HG03575 (cell line): ENCODE data around the gene NCAPD3.

Experiments
- ATAC-seq: cut with Tn5 transposase; IDR thresholded peaks from one replicate; pipeline ENCODE4 v1.9.1; 2021; ENCODE audit not compliant: unreplicated experiment, insufficient number of reproducible peaks, low FRiP score; ENCODE audit errors: extremely low read depth

NCAPD3 gene

DNA sequence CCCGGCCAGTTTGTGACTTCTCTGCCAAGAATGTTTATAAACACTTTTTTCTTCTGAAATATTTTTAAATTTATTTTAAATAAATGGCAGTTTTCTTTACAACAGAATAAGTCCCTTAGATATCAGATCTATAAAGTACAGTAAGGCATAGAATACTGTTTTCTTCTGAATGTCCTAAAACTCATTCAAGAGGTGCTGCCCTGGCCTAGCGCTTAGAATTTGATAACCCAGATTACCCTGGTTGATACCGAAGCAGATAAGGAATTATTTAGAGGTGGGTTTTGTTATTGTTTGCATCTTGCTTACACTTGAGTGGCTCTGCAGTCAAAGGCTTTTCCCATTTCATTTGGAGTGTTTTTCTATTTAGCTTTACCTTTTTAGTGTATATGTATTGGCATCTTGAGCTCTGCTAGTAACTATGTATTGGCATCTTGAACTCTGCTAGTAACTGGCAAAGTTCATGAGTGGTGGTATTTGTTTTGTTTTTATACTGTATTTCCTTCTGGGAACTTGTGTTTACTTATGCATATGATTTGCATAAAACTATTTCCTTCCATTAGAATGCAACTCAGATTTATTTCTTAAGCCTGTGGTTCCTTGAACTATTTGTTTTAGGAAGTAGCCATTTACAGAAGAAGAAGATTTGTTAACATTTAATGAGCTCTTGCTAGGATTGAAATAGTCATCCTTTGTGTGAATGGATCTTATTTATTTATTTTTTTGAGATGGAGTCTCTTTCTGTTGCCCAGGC, 30.8 kb upstream of the NCAPD3 start:
- no peak for ATAC-seq

DNA sequence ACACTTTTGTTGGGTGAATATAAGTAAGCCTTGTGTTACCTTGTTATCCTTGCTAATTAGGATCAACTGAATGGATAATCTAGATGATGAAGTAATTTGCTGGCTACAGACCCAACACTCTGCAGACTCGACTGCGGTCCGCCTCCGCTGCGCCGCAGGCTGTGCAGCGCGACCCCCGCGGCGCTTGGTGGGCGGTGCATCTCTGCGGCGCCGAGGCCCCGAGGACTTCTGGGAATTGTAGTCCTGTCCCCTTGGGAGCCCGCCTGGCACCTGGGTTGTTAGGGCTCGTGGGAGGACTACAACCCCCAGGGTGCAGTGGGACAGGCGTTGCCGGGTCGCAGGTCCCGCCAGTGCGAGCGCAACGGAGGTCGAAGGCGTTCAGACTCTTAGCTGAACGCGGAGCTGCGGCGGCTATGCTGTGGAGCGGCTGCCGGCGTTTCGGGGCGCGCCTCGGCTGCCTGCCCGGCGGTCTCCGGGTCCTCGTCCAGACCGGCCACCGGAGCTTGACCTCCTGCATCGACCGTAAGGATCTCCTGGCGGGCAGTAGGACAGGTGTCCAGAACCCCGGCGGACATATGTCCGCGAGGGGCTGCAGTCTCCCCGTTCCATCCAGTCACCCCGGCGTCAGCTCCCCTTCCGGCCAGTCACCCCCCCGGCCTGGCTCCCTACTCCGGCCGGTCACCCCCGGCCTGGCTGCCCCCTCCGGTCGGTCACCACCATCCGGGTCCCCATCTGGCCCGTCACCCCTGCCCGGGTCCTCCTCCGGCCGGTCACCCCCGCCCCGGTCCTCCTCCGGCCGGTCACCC, 29.6 kb upstream of the NCAPD3 start, which contains the start of the genes ACAD8 and THYN1:
Gene ACAD8, plus strand, starts transcription at position 381 of the 806 bp plus-strand sequence. Its CDS starts 33 bp downstream, at position 414.
Gene THYN1, minus strand, starts transcription at position 165 of the 806 bp plus-strand sequence. CDS start 470 bp downstream, outside the sequence.
- peak; percentile 97 for ATAC-seq

DNA sequence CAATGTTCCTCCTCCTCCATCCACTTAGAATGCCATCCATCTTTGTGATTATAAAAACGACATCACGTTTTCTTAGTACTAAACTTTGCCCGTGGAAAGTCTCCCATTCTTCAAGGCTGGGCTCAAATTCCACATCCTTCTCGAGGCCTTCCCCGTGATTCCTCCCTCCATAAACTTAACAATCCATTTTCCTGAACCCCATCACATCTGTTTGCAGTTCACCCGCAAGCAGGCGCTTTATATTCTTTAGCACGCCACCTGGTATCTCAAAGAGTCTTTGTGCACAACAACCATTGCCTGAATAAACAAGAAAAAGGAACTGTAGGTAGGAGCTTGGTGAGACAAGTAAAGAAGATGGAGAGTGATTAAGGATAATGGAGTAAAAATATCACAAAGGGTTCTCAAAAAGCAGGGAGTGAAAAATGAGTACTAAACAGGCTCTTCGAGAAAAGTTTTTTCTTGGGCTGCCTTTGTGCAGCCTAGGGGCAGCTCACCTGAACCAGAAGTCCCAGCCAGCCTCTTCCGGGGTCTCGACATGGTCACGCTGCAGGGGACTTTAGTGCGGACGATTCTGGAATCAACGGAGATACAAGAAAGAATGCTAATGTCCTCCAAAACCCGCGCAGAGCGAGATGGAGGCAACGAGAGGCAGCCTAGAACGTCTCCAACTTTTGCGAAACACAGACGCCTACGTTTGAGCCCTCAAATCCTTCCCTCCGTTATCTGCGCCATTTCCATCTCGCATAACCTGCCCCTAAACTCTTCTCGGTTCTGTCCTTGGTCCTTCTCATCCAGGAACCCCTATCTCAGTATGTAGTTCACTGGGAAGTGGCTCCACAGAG, 28.8 kb upstream of the NCAPD3 start:
- peak; percentile 20 for ATAC-seq

DNA sequence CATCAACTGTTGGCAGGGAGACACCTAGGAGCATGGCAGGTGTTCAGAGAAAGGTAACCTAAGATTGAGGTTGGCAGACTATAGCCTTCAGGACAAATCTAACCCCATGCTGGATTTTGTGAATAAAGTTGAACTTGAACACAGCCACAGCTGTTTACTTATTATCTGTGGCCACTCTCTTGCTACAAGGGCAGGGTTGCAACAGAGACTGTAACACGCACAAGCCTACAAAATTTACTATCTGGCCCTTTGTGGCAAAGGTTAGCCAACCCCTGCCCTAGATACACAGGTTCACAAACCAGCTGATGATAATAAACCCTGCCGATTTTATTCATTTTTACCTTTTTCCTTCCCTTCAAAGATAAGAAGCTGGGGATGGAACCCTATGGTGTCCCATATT, 26.9 kb upstream of the NCAPD3 start:
- no peak for ATAC-seq

DNA sequence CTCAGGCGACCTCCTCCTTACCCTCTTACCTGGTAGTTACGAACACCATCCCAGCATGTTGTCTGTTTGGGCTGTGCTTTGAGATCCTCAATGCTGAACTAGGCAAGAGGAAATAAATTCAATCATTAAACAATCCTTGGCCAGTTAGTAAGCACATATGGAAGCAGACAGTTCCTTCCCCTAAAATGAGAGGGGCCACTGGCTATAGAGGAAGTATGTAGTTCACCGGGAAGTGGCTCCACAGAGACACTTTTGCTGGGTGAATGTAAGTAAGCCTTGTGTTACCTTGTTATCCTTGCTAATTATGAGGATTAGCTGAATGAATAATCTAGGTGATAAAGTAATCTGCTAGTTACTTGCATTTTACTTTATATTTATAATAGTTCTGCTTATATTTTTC, 26.5 kb upstream of the NCAPD3 start:
- ATAC-seq: no peak

DNA sequence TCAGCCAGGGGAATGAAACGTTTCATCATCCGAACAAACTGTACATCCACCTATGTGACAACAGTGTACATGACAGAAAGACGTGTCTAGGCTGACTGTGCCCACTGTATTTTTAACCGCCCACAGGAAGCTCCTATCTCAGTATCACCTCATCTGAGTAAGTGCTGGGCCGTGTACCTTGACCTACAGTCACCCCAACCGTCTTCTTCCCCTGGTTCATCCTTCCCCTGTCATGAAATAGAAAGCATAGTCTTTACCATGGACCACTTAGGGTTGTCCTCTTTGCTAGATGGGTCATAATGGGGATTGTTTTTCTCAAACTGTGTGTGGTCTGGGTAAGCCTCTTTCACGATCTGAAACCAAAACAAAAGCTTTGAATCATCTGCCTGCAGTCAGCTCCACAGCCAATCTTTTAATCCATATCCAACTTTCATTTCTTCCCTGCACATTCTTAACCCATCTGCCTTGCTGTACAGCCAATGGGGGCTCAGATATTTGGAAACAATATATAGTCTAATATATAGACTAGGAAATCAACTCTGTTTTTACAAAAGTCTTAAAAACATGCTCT, 25.2 kb upstream of the NCAPD3 start:
- no peak for ATAC-seq

- no peak for ATAC-seq
Observed at GRCh38 chr11:134246678-134247077, 22.9 kb upstream of the NCAPD3 start.

DNA sequence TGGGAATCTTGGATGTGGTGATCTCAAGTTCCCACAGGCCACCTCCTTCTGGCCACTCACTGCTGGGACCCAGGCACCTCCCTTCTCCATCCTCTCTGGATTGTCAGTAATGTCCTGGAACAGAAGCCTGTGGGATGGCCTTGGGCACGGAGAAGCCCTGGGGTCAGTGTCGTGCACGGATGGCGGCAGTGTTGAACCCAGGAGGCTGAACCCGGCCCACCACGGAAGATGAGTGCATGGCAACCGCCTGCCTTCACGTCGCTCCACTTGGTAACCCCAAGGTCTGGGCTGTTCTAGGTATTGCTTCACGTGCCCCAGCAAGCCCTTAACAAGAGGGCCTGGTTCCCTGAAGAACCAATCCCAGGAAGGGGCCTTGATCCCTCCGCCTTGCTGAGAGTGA, 22.3 kb upstream of the NCAPD3 start:
- ATAC-seq: no peak

DNA sequence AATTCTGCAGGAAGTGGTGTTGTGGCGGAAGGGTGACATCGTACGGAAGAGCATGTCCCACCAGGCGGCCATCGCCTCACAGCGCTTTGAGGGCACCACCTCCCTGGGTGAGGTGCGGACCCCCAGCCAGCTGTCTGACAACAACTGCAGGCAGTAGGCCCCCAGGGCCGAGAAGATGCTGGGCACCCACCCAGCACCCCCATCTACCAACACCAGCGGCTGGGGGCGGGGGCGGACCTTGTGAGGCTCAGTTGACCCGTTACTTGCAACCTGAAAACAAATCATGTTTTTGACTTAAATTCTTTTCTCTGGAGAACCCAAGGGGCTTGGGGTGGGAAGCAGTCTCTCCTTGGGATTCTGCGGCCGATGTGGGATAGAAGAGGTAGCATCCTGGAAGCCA, 21.7 kb upstream of the NCAPD3 start:
- ATAC-seq: no peak

- ATAC-seq: no peak
Observed at GRCh38 chr11:134244593-134244992, 20.8 kb upstream of the NCAPD3 start.

GRCh38 chr11:134243913-134244312, 20.1 kb upstream of the NCAPD3 start:
- ATAC-seq: no peak

DNA sequence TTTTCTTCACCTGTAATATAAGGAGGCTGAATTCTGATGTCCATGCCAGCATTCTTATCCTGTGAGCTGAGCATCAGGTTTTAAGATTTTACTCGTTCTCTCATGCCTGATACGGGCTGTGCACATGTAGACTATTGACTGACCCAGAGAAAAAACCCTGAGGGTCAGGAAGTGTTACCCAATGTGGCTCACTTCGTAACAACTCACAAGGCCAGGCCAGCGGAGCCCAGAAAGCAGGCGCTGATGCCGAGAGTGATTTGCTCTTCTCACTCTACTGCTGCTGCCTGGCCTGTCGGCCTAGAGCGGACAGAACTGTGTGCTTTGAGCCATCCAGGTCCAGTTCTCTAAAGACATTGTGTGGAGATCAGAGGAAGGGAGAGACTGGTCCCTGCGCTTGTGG, 18.6 kb upstream of the NCAPD3 start:
- ATAC-seq: no peak

GRCh38 chr11:134240592-134240991, 16.8 kb upstream of the NCAPD3 start:
- no peak for ATAC-seq

DNA sequence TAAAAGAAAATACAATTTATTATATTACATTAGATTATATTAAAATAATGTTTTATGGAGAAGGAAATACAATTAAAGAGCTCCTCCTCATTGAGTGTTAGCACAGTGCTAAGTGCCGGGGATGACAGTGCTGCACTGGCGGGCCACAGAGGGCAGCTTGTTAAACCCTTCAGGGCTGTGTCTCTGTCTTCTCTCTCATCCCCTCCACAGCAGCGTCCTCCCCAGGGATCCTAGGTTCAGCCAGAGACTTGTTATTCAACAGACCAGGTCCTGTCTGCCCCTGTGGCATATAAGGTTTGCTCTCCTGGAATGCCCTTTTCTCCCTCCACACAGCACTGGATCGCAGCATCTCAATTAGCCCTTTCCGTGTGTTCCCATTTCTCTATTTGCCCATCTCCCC, 15.2 kb upstream of the NCAPD3 start:
- no peak for ATAC-seq

DNA sequence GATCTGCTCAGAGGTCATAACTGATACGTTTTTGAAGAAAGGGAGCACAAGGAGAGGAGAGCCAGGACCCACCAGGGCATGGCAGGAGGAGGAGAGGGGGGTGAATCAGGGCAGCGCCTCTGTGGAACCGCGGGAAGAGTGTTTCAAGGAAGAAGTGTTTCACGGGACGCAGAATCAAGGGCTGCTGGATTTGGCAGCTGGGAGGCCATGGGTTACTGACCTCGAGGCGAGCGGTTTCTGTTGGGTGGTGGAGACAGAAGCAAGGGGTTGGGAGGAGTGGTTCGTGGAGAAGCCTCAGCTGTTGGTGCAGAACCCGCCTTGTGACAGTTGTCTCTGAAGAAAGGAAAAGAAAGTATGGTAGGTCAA, 13.8 kb upstream of the NCAPD3 start:
- no peak for ATAC-seq

- no peak for ATAC-seq
Observed at GRCh38 chr11:134236834-134237556, 13.2 kb upstream of the NCAPD3 start.

- no peak for ATAC-seq
Observed at GRCh38 chr11:134235399-134235798, 11.6 kb upstream of the NCAPD3 start.

DNA sequence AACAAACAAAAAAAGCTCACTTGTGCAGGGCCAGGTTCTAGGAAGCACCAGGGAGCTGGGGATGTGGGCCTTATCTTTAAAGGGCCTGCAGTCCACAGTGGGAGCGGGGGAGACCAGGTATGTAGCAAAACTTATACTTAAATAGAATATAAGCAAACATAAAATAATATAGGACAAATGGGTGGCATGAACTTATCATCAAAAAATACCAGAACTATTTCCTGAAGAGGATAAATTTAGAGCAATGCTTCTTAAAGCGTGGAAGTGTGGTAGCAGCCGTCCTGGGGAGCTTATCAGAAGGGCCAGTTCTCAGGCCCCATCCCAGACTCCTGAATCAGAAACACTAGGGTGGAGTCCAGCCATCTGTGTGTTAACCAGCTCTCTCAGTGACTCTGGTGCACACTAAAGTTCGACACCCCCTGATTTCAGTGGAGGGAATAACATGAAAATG, 10.0 kb upstream of the NCAPD3 start:
- ATAC-seq: no peak
